NCI-H748 (cell line): Measurements from ENCODE around the gene KLF11.

Experiments
- DNase-seq: peaks from one replicate; lab custom pipeline; 2025; ENCODE audit not compliant: unreplicated experiment; lab: John Stamatoyannopoulos, UW

KLF11 gene

GRCh38 chr2:10043256-10043905 lies at the start of gene KLF11:
Gene KLF11, plus strand, starts transcription at chr2:10043550. Its CDS starts 167 bp downstream, at chr2:10043717.
- DNase-seq = peak; percentile 96

- no peak for DNase-seq
Observed at GRCh38 chr2:9994462-9994861, 48.9 kb upstream of the KLF11 start.

DNA sequence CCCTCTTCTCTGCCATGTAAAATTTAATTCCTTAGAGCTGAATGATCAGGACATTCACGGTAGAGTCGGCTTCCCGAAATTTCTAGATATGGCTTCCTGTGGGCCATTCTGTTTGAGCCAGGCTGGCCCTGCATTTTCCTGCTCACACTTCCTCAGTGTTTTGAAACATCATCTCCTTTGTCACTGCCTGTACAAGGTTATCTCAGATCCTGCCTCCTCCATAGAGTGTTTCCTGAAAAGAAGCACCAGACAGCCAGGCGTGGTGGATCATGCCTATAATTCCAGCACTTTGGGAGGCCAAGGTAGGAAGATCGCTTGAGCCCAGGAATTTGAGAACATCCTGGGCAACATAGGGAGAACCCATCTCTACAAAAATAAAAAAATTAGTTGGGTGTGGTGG lies 48.3 kb upstream of the KLF11 start:
- no peak for DNase-seq

DNA sequence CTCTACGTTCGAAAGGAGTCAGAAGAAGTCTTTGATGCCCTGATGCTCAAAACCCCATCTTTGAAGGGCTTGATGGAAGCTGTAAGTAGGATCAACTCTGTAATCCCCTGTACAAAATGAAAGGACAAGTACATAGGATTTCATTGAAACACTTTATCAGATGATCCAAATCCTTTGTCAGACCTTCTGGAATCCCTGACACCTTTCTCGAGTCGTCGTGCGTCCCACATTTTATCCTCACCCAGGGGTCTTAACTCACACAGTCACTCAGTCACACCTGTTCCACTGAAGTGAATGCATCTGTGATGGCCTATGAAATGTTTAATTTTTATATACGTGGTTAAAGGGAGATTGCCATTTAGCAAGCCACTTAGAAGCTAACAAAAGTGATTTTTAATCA lies 47.0 kb upstream of the KLF11 start:
- no peak for DNase-seq

GRCh38 chr2:9997936-9998335 lies 45.4 kb upstream of the KLF11 start:
- no peak for DNase-seq

DNA sequence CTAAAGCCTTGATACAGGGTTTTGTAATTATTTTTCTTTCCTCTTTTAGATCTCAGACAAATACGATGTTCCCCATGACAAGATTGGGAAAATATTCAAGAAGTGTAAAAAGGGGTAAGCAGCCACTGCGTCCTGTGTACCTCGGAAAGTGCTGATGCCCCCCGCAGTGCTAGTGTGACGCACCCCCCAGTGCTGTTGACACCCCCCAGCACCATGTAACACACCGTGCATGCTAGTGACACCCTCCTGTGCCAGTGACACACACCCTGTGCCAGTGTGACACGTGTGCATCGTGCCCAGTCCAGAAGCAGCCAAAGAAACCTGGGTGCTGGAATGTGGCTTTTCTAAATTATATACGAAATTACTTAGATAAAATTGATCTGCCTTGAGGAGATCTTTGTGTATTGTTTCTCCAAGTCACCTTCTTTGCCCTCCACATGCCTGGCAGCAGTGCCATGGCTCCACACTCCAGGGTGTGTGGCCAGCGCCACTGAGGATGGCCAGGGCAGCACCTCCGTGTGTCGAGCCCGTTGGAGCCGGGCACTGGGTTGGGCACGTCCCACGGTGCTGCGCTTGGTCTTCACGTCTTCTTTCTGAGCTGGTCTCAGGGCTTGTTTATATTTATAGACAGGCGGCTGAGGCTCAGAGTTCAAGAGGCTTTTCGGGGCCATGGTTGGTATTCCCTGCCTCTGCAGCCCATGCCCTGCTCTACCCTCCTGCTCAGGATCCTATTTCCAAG lies 44.3 kb upstream of the KLF11 start:
- no peak for DNase-seq

GRCh38 chr2:9999693-10000092 lies 43.7 kb upstream of the KLF11 start:
- DNase-seq = no peak

- DNase-seq = no peak
Observed at GRCh38 chr2:10000541-10000940, 42.8 kb upstream of the KLF11 start.

DNA sequence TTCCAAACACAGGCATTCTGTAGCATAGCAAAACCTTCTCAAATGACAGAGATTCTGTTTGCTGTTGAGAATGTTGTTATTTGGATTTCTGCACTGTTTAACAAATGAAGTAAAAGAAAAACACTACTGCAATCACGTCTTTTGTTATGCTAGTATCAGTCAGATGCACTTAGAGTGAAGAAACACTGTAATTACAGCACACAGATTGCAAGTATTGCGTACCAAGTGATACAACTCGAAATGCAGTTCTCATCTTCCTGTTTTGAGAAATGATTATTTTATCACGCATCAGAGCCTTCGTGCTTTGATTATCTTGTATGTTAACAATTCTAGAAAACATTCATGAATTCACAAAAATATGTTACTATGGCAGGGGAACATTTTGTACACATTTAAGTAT lies 41.8 kb upstream of the KLF11 start:
- no peak for DNase-seq

GRCh38 chr2:10002109-10002508 lies 41.2 kb upstream of the KLF11 start:
- no peak for DNase-seq

GRCh38 chr2:10002681-10003080 lies 40.7 kb upstream of the KLF11 start:
- no peak for DNase-seq

DNA sequence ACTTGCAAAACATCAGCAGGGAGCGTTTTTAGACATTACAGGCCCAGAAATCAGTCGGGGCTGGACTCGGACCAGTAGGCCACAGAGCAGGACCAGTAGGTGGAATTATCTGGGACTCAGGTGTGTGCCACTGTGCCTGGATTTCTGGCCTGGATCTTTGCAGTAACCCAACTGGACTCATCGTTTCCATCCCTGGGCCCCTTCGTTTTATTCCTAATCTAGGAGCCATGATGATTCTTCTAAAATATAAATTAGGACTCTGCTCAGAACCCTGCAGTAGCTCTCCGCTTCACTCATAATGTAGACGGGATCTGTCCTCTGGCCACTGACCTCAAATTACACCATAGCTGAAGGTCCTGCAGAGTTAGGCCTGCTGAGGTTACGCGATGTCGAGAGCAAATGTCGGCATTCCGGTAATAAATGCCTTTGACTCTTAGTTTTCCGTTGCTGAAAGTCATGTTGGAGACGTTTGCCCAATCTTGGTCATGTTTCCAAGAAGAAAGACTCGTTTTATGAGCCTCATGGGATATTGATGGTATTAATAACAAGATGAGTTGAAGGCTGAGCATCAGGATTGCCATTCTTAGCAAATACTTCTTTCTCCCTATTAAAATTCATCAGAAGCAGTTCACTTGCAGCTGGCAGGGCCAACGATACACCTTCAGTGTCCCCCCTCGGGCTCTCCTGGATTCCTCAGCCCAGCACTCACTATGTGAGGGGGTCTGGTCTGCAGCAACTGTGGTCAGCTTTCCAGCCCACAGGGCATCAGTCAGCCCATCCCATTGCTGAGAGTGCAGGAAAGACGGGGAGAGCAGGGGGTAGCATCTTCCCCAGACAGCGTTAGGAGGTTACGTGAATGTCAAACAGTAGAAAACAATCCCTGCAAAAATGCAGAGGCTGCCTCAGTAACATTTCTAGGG lies 39.9 kb upstream of the KLF11 start:
- DNase-seq = no peak

- no peak for DNase-seq
Observed at GRCh38 chr2:10004401-10004800, 38.9 kb upstream of the KLF11 start.

GRCh38 chr2:10004836-10005235 lies 38.5 kb upstream of the KLF11 start:
- no peak for DNase-seq

GRCh38 chr2:10005461-10006235 lies 37.7 kb upstream of the KLF11 start:
- no peak for DNase-seq

GRCh38 chr2:10006236-10007161 lies 36.9 kb upstream of the KLF11 start:
- peak; percentile 76 for DNase-seq

DNA sequence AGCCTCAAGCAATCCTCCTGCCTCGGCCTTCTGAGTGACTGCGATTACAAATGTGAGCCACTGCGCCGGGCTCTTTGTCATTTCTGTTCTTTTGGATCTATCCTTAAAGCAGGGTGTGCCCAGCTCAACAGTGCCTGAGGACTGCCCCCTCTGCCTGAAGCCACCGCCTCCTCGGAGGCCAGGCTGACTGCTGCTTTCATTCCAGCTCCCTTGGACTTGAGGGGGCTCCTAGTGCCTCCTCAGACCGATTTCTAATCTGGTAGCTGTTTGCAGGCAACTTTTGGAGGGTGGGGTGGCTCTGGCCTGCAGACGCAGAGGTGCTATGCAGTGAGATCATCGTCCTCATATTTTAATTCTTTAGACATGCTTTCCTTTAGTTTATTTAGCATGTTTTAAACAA lies 35.9 kb upstream of the KLF11 start:
- DNase-seq = no peak

- DNase-seq = no peak
Observed at GRCh38 chr2:10007921-10008808, 35.2 kb upstream of the KLF11 start.

DNA sequence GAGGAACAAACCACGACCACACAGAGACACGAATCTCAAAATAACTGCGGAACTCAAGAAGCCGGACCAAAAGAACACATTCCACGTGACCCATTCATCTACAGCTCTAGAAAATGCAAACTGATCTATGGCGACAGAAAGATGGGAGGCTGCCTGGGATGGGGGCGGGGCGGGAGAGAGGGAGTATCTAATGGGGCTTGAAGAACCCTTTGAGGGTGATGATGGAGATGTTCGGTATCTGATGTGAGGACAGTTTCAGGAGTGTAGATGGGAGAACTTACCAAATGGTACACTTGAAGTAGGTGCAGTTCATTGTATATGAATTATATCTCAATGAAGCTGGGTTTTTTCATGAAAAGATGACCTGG lies 34.6 kb upstream of the KLF11 start:
- DNase-seq = no peak
